Loucy (cell line): ENCODE measurements around the gene FAM98A.

ENCODE experiments used
- EZH2phosphoT487 ChIP-seq: fragments of 200-600 bp; IDR thresholded peaks from 2 replicates; pipeline ENCODE4 v1.6.1; 2018; ENCODE audit warnings: antibody characterized with exemption, mild to moderate bottlenecking, moderate library complexity, borderline replicate concordance
- TF ChIP-seq, protein P1 (sequence below): fragments of 200-600 bp; sonication (generic); conservative IDR thresholded peaks from 2 replicates; pipeline ENCODE4 v1.5.1; 2014; ENCODE audit warnings: mild to moderate bottlenecking, antibody characterized with exemption, low read length

GRCh38 chr2:33598561-33599174 lies 431 bp downstream of the FAM98A start:
- TF ChIP-seq, protein P1, sequence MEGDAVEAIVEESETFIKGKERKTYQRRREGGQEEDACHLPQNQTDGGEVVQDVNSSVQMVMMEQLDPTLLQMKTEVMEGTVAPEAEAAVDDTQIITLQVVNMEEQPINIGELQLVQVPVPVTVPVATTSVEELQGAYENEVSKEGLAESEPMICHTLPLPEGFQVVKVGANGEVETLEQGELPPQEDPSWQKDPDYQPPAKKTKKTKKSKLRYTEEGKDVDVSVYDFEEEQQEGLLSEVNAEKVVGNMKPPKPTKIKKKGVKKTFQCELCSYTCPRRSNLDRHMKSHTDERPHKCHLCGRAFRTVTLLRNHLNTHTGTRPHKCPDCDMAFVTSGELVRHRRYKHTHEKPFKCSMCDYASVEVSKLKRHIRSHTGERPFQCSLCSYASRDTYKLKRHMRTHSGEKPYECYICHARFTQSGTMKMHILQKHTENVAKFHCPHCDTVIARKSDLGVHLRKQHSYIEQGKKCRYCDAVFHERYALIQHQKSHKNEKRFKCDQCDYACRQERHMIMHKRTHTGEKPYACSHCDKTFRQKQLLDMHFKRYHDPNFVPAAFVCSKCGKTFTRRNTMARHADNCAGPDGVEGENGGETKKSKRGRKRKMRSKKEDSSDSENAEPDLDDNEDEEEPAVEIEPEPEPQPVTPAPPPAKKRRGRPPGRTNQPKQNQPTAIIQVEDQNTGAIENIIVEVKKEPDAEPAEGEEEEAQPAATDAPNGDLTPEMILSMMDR = no peak
- TF ChIP-seq EZH2phosphoT487 = no peak
